Brain microvascular endothelial cell (primary cell): Measurements from ENCODE around the gene CTU1.

Source experiments
- DNase-seq: peaks from one replicate; pipeline ENCODE4 v3.0.0-alpha.2; 2020
- H3K27ac ChIP-seq: fragments of 250-450 bp; sonication (Bioruptor Pico); 2 replicates; pipeline ENCODE4 v1.5.1; 2020; ENCODE audit warnings: mild to moderate bottlenecking, moderate library complexity
- H3K27me3 ChIP-seq: fragments of 250-450 bp; sonication (Bioruptor Pico); replicated peaks from 2 replicates; pipeline ENCODE4 v1.5.1; 2020; ENCODE audit warnings: mild to moderate bottlenecking
- H3K36me3 ChIP-seq: fragments of 250-450 bp; sonication (Bioruptor Pico); replicated peaks from 2 replicates; pipeline ENCODE4 v1.5.1; 2020; ENCODE audit warnings: mild to moderate bottlenecking
- H3K4me3 ChIP-seq: 2 replicates; pipeline ENCODE4 v1.5.1; 2011; ENCODE audit warnings: low read depth, mild to moderate bottlenecking, control low read depth, low read length, moderate library complexity
- in situ Hi-C: cut with HindIII; loops from 2 replicates; pipeline ENCODE4 v1.10.0; 2017; ENCODE audit warnings: low sequenced_read_pairs, low pct_ligation_motif_present
- TF ChIP-seq, protein P1 (sequence below): IDR thresholded peaks from 2 replicates; pipeline ENCODE4 v1.5.1; 2011; ENCODE audit warnings: low read depth, mild to moderate bottlenecking, moderate library complexity, low read length, control low read depth, inconsistent platforms; ENCODE audit errors: missing control alignments

CTU1 gene

DNA sequence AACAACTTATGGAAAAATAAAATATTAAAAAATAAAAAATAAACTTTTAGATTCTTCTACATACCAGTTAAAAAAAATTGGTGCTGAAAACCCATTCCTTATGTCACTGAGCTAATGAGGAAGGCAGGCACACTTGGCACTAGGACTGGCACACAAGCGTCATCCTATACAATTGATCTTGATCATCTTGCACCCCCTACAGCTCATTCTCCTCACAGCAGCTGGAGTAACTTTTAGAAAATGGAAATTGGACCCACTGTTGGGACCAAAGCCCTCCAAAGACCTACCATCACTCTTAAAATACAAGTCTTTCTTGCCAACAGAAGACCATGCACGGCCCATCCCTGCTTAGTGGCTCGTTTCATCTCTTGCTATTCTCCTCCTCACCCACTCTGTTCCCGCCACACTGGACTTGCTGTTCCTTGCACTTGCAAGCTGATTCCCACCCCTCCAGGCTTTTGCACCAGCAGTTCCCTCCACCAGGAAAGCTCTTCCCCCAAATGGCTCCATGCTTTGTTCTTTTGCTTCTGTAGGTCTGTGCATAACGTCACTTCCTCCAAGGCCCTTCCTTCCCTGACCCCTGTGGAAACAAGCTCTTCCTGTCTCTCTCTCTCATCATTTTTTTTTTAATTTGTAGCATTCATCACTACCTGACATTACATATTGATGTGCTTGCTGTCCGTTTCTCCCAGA lies 11.6 kb downstream of the CTU1 start:
- TF ChIP-seq, protein P1, sequence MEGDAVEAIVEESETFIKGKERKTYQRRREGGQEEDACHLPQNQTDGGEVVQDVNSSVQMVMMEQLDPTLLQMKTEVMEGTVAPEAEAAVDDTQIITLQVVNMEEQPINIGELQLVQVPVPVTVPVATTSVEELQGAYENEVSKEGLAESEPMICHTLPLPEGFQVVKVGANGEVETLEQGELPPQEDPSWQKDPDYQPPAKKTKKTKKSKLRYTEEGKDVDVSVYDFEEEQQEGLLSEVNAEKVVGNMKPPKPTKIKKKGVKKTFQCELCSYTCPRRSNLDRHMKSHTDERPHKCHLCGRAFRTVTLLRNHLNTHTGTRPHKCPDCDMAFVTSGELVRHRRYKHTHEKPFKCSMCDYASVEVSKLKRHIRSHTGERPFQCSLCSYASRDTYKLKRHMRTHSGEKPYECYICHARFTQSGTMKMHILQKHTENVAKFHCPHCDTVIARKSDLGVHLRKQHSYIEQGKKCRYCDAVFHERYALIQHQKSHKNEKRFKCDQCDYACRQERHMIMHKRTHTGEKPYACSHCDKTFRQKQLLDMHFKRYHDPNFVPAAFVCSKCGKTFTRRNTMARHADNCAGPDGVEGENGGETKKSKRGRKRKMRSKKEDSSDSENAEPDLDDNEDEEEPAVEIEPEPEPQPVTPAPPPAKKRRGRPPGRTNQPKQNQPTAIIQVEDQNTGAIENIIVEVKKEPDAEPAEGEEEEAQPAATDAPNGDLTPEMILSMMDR = peak; percentile 40
- Histone ChIP-seq H3K27ac (no peak overlapping the region), H3K27me3 (no peaks in the 10 kb centered on the region), H3K36me3 (peaks cover 7% of the 10 kb centered on the region), H3K4me3 (no peak overlapping the region)
- DNase-seq = no peak
- in situ Hi-C loops = no loop called here

DNA sequence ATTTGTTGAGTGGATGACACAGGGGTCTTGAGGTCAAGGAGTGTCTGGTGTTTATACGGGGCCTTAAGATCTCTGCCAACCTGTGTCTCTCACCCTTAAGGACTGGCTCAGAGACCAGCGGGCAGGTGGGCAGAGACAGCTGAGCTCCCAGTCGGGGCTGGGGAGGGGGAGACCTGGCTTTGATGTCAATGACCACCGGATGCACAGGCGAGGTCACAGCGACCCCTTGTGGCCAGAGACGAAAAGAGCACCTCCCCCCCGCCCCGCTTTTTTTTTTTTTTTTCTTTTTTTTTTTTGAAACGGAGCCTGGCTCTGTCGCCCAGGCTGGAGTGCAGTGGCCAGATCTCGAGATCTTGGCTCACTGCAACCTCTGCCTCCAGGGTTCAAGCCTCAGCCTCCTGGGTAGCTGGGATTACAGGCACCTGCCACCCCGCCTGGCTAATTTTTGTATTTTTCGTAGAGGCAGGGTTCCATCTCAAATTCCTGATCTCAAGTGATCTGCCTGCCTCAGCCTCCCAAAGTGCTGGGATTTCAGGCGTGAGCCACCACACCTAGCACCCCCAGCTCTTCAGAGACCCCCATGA lies 13.4 kb downstream of the CTU1 start:
- H3K27ac ChIP-seq = no peak overlapping the region
- in situ Hi-C loops = no loop called here
- no peak for DNase-seq

DNA sequence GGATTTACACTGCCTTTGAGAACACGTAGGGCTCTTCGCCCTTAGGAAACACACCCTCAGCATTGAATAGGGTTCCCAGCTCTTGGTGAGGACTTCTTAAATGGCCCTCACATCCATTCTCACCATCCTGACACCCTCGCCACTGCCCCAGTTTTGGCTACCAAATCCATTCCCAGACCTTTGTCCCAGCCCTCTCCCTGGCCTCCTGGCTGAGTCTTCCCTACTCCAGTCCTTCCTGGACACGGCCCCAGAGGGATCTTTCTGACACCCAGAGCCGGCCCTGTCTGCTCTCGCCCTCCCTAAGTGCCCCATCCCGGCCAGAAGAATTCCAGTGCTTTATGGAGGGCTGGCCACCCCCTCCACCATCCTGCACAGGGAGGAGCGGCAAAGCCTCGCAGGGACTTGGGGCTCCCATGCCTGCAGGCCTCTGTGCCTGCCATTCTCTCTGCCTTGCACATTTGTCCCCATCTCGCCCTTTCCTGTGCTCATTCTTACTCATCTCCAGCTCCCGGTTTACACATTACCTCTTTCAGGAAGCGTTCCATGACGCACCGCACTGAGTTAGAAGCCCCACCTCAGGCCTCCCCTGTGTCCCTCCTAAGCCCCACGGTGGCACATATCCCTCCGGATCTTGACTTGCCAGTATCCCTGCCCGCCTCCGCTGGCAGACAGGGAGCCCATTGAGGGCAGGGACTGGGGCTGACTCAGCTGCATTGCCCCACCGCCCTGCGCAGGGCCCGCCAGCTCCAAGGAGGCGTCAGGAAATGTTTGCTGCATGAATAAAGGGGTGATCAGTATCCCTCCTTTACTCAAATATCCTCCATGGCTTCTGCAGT lies 14.5 kb downstream of the CTU1 start:
- DNase-seq = no peak
- Histone ChIP-seq H3K4me3 (no peak overlapping the region), H3K27ac (no peak overlapping the region), H3K27me3 (no peaks in the 10 kb centered on the region), H3K36me3 (peaks cover 5% of the 10 kb centered on the region)
- in situ Hi-C loops = no loop called here
- TF ChIP-seq, protein P1 = no peak

More for the DNA sequence above, 13.4 kb downstream of the CTU1 start:
- no peaks in the 10 kb centered on the region for H3K27me3 ChIP-seq
- TF ChIP-seq, protein P1 = peak; percentile 77
- peaks cover 5% of the 10 kb centered on the region for H3K36me3 ChIP-seq
- H3K4me3 ChIP-seq = no peak overlapping the region

DNA sequence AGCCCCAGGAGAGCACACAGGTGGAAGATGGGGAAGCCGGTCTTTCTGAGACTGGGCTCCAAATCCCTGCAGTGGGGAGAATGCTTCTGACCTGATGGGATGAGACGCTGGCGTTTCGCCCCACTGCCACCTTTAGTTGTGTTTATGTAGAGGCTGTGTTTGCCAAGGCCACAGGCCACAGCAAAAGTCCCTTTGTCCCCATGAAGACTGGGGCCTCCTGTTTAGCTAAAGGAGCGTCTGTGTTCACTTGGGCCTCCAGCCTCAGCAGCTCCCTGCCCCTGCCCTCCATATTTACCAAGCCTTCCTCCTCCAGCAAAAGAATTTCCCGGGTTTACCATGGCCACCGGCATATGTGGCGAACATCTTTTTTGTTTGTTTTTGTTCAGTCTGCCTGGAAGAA lies 15.1 kb downstream of the CTU1 start:
- Histone ChIP-seq H3K4me3 (no peak overlapping the region), H3K27me3 (no peaks in the 10 kb centered on the region), H3K27ac (no peak overlapping the region), H3K36me3 (peaks cover 2% of the 10 kb centered on the region)
- in situ Hi-C loops = no loop called here
- TF ChIP-seq, protein P1 = no peak
- no peak for DNase-seq

DNA sequence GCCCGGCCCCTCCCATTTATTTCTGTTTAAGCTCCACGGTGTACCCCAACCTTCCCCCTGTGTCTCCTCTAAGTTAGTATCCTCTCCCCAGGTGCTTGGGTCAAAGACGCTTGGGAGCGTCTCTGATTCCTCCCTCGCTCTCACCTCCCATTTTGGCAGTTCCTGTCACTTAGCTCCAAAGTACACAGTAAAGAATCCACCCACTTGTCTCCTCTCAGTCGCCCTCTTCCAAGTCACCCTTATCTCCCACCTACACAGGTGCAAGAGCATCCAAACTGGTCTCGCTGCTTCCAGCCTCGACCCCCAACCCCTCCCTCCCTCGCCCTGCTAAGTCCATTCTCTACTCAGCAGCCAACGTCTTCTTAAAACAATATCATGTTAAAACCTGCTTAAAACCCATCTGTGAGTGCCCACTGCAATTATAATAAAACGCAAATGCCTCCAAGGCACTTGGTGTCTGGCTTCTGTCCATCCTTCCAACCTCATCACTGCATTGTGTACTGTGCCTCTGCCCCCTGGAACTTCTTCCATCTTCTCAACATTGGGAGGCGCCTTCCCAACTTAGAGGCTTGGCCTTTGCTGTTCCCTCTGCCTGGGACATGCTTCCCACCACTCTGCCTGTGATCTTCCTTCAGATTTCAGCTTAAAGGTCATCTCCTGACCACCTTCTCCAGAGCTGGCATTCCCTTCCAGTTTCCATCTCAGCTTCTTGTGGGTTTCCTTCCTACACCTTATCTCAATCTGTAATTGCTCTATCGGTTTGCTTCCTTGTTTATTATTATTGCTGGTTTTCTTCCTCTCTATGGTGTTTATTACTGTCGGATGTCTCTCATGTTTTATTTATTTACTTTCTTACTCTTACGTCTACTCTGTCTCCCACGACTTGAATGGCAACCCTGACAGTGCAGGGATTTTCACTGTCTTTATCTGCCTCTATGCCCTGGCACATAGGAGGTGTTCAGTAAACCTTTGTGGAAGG lies 16.0 kb downstream of the CTU1 start:
- H3K36me3 ChIP-seq = no peaks in the 10 kb centered on the region

More for the DNA sequence above, 16.0 kb downstream of the CTU1 start:
- TF ChIP-seq, protein P1 = no peak
- Histone ChIP-seq H3K27me3 (no peaks in the 10 kb centered on the region), H3K4me3 (no peak overlapping the region), H3K27ac (no peak overlapping the region)
- in situ Hi-C loops = no loop called here
- DNase-seq = no peak
